Suprapubic skin (tissue), 4 donors: ENCODE measurements around the gene SDR42E1.

Experiments used
- CTCF ChIP-seq, 2 donors: fragments of 200-600 bp in 1 of 2; fragments of 450-650 bp in 1 of 2; sonication (generic) in 1 of 2; IDR thresholded peaks; one replicate each; pipeline ENCODE4 v1.5.1; 2016 to 2019; ENCODE audit warnings: antibody characterized with exemption in 2 of 2, mild to moderate bottlenecking in 1 of 2, moderate library complexity in 1 of 2
- EP300 ChIP-seq: sonication (generic); formaldehyde crosslinking; IDR thresholded peaks from one replicate; pipeline ENCODE4 v1.6.1; 2017; ENCODE audit warnings: antibody characterized with exemption
- POLR2A ChIP-seq, 2 donors: fragments of 450-650 bp; IDR thresholded peaks; one replicate each; pipeline ENCODE4 v1.6.1; 2017; ENCODE audit warnings: antibody characterized with exemption in 2 of 2, mild to moderate bottlenecking in 2 of 2, moderate library complexity in 2 of 2
- POLR2AphosphoS5 ChIP-seq, 3 donors: sonication (generic); formaldehyde crosslinking; IDR thresholded peaks; one replicate each; pipeline ENCODE4 v1.6.1; 2017; ENCODE audit warnings: antibody characterized with exemption in 3 of 3

- TF ChIP-seq POLR2A (IDR thresholded peaks at IDR 0.05) (no peak), CTCF (IDR thresholded peaks at IDR 0.05) (no peak), EP300 (no peak), POLR2AphosphoS5 (IDR thresholded peaks at IDR 0.05) (no peak)
Observed at GRCh38 chr16:82006036-82006435, 5.2 kb downstream of the SDR42E1 start.
